ENCODE data around the gene TTLL9. TPM values are rescaled to one million over a fixed set of nuclear protein-coding genes. Genes with fewer than 3 reads are reported as not detected.

Gene TTLL9
- total and polyA plus RNA-seq, 10 of the 15 experiments (the other 5 are each of a cell fraction or from before 2014, with no cell fraction given): 0.03 to 0.77 (median 0.11) TPM; not detected in 2

- TF ChIP-seq ZNF274 (IDR thresholded peaks at IDR 0.05; ENCODE audit: insufficient read depth, insufficient read length) (no peak), CUX1 (IDR thresholded peaks at IDR 0.05; ENCODE audit: insufficient replicate concordance, low read depth, low read length) (no peak), PAX5 (IDR thresholded peaks at IDR 0.05; ENCODE audit: borderline replicate concordance, low read depth, low read length) (no peak), EGR1 (IDR thresholded peaks at IDR 0.05; ENCODE audit: borderline replicate concordance in 1 of 2, low read depth in 2 of 2, low read length in 2 of 2) (peak in 1 of 2 experiments; percentile 12; a peak in 1 of 3 replicates), CREB1 (IDR thresholded peaks at IDR 0.05; ENCODE audit: low read depth) (no peak), ZNF24 (IDR thresholded peaks at IDR 0.05) (no peak), ZNF384 (IDR thresholded peaks at IDR 0.05; ENCODE audit: borderline replicate concordance, low read depth, low read length) (no peak), POLR2A (IDR thresholded peaks at IDR 0.05; ENCODE audit: low read depth, low read length) (peak; percentile 25; the same call in 1 of the 2 replicates), HDAC2 (IDR thresholded peaks at IDR 0.05) (no peak), RELB (IDR thresholded peaks at IDR 0.05; ENCODE audit: low read depth) (no peak), SMAD5 (IDR thresholded peaks at IDR 0.05; ENCODE audit: low read depth) (no peak), ASH2L (IDR thresholded peaks at IDR 0.05; ENCODE audit: borderline replicate concordance, low read depth) (no peak), ZNF592 (IDR thresholded peaks at IDR 0.05) (no peak), KDM1A (IDR thresholded peaks at IDR 0.05; ENCODE audit: borderline replicate concordance) (no peak), MYC (IDR thresholded peaks at IDR 0.05; ENCODE audit: insufficient read depth, insufficient read length, insufficient replicate concordance, low read length, severe bottlenecking) (no peak), JUNB (IDR thresholded peaks at IDR 0.05) (no peak), NBN (IDR thresholded peaks at IDR 0.05) (0 out of 2 replicates have a peak, but pooled peaks have one; percentile 26), RELA (IDR thresholded peaks at IDR 0.05; ENCODE audit: borderline replicate concordance, partially characterized antibody) (no peak), RBBP5 (conservative IDR thresholded peaks at IDR 0.05) (no peak), BCL11A (IDR thresholded peaks at IDR 0.05; ENCODE audit: low read depth, low read length) (no peak)
Measured at GRCh38 chr20:31869942-31870725, at the start of gene TTLL9, which contains the start of gene DUSP15 (continued).
